Stimulated activated CD8-positive, alpha-beta memory T cell treated with anti-CD3 and anti-CD28 coated beads, Interleukin-4, amount 100 ng/mL, for 4 hours (primary cell): ENCODE measurements around the gene HSP90AA1.
"Not testable (repeated sequence)": the region's sequence is repeated elsewhere in the genome, so short reads cannot be mapped to it uniquely, and the experiment has no call there.

ENCODE experiments used
- DNase-seq, 2 donors: peaks; one replicate each; pipeline ENCODE4 v3.0.0-alpha.2; 2020; ENCODE audit warnings: low read depth in 2 of 2, low spot score in 1 of 2

Gene HSP90AA1

DNA sequence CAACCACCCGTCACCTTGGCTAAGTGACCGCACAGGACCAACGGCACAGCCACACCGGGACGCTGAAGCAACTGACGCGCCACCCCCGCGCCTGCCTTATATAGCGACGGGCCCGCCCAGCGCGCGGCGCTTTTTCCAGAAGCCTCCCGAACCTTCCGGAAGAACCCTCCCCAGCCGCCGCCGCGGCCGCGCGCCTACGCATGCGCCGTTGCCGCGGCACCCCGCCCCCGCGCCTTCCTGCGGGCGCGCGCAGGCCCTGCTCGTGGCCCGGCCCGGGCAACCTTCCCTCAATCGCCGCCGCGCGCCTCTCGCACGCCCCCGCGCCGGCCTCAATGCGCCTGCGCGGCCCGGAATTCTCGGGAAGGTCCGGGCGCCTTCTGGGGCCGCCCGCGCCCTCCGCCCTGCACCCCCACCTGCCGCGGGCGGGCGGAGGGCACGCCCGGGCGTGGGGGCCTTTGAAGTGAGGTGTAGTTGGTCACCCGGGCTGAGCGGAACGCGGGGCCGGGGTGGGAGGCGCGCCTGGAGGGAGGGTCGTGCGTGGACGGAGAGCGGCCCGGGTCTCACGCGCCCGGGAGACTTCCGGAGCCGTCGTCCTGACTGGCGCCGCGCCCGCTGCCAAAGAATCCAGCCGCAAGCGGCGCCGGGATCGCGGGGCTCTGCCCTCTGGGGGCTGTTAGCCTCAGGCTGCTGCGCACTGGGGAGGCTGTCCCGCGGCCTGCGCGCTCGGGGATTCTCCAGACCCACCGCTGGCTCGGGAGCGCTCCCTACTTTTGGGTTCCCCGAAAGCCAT lies at the start of gene HSP90AA1:
HSP90AA1 (minus strand) TSS at position 73 of the 790 bp plus-strand sequence. CDS start 666 bp downstream, outside the sequence.
- DNase-seq, result peak; percentile 92 to 94

DNA sequence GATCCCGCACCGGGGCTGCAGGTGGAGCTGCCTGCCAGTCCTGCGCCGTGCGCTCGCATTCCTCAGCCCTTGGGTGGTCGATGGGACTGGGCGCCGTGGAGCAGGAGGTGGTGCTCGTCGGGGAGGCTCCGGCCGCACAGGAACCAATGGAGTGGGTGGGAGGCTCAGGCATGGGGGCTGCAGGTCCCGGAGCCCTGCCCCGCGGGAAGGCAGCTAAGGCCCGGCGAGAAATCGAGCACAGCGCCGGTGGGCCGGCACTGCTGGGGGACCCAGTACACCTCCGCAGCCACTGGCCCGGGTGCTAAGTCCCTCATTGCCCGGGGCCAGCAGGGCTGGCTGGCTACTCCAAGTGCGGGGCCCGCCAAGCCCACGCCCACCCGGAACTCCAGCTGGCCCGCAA lies 48.6 kb upstream of the HSP90AA1 start:
- not testable (repeated sequence) for DNase-seq

DNA sequence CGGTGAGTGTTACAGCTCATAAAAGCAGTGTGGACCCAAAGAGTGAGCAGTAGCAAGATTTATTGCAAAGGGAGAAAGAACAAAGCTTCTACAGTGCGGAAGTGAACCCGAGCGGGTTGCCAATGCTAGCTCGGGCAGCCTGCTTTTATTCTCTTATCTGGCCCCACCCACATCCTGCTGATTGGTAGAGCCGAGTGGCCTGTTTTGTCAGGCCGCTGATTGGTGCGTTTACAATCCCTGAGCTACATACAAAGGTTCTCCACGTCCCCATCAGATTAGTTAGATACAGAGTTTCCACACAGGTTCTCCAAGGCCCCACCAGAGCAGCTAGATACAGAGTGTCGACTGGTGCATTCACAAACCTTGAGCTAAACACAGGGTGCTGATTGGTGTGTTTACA lies 47.9 kb upstream of the HSP90AA1 start:
- DNase-seq, result not testable (repeated sequence)

DNA sequence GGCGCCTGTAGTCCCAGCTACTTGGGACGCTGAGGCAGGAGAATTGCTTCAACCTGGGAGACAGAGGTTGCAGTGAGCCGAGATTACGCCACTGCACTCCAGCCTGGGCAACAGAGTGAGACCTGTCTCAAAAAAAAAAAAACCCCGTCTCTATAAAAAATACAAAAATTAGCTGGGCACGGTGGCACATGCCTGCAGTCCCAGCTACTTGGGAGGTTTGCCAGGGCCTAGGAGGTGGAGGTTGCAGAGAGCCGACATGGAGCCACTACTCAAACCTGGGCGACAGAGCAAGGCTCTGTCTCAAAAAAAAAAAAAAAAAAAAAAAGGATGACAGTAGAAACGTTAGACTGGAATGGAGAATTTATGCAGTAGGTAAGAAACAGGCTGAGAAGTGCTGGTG lies 47.2 kb upstream of the HSP90AA1 start:
- not testable (repeated sequence) for DNase-seq

DNA sequence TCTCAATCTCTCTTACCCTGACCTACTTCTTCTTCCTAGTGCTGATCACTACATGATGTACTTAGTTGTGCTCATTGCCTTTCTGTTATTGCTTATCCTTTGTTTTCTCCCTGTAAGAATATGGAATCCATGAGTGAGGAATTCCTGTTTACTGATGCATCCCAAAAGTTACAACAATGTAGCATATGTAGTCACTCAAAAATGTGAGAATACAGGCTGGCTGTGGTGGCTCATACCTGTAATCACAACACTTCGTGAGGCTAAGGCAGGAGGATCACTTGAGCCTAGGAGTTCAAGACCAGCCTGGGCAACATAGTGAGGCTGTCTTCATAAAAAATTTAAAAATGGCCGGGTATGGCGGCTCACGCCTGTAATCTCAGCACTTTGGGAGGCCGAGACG lies 44.9 kb upstream of the HSP90AA1 start:
- no peak for DNase-seq

DNA sequence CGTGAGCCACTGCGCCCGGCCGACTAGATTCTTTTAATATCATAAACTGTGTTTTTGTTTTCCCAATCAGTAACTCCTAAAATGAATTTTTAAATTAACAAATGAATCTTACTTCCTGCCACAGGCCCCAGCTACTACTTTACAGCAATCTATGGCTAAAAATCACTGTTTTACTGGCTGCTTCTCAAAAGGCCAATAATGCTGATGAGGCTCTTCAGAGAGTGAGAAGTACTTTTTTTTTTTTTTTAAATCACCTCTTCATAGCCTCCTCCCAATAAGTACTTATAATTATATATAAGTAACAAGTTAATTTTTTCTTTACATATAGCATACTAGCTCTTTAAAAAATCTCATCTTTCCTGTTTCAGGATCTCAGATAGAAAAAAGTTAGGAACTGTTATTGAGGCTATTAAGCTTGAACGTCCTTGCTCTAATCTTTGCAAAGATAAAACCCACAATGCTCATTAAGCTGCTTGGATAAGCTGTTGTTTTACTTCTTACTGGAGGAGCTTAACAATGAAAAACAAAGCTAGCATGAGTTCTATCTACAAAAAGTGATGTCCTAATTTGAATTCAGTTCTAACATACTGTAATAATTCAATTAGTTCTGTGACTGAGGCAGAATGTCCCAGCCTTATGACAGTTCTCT lies 40.1 kb upstream of the HSP90AA1 start:
- DNase-seq, result no peak

DNA sequence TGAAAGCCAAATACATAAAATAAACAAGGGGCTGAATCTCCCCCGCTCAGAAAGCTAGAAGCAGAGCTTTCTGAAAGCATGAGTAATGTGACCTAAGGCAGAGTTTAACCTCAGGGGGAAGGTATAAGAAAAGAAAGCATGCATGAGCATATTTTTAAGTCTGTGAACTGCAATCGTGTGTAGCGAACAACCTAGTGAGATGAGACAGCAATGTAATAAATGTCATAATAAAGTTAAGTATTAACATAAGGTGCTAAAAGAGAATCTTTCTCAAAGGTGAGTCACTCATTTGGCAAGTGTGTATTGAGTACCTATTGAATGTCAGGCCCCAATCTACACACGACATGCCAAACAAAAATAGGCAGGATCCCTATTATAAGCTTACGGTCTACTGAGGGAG lies 38.7 kb upstream of the HSP90AA1 start:
- DNase-seq, result no peak

DNA sequence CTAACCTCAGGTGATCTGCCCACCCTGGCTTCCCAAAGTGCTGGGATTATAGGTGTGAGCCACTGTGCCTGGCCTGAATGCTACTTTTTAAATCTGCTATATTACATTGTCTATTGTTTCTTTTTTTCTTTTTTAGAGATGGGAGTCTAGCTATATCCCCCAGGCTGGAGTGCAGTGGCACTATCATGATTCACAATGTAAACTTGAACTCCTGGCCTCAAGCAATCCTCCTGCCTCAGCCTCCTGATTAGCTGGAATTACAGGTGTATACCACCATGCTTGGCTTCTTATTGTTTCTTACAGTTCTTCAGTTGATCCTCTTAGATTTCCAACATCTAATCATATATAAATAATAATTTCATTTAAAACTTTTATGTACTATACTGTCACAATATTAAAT lies 37.6 kb upstream of the HSP90AA1 start:
- DNase-seq, result no peak

DNA sequence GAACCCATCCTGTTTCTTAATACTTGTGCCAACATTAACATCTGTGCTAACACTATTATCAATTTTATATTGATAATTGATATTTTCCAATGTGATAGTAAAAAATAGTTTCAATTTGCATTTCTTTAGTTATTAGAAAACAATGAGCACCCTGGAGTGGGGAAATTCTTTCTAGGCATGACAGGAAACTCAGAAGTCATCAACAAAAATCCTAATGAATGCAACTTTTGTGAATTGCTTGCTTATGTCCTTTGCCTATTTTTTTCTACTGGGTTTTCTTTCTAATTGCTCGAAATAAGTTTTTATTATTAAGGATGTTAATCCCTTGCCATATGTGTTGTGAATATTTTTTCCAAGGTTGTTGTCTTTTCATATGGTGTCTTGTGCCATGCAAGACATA lies 34.7 kb upstream of the HSP90AA1 start:
- no peak for DNase-seq

DNA sequence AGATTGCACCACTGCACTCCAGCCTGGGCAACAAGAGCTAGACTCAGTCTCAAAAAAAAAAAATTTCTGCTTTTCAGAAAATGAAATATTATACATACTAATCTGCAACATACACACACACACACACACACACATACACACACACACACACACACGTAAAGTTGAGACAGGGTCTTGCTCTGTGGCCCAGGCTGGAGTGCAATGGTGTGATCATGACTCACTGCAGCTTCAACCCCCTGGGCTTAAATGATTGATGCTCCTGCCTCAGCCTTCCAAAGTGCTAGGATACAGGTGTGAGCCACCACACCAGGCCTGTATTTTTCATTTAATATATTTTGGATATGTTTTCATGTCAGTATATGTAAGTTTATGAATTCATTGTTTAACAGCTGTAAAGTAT lies 34.0 kb upstream of the HSP90AA1 start:
- no peak for DNase-seq

DNA sequence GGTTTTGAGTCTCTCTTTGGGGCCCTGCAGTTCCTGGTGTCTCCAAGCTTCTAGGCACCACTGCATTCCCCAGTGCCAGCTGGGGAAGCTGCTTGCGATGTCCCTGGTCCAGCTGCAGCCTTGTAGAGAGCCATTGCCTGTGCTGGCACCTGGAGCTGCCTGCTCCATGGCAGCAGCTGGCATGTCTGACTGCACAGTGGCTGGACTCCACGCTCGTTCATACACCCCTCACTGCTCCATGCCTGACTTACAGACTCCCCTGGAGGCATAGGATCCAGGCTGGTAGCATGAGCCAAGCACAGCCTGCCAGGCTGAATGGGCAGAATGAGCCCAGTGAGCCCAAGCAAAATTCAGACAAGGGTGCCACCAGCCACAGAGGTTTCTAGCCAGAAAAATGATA lies 31.0 kb upstream of the HSP90AA1 start:
- DNase-seq, result no peak

DNA sequence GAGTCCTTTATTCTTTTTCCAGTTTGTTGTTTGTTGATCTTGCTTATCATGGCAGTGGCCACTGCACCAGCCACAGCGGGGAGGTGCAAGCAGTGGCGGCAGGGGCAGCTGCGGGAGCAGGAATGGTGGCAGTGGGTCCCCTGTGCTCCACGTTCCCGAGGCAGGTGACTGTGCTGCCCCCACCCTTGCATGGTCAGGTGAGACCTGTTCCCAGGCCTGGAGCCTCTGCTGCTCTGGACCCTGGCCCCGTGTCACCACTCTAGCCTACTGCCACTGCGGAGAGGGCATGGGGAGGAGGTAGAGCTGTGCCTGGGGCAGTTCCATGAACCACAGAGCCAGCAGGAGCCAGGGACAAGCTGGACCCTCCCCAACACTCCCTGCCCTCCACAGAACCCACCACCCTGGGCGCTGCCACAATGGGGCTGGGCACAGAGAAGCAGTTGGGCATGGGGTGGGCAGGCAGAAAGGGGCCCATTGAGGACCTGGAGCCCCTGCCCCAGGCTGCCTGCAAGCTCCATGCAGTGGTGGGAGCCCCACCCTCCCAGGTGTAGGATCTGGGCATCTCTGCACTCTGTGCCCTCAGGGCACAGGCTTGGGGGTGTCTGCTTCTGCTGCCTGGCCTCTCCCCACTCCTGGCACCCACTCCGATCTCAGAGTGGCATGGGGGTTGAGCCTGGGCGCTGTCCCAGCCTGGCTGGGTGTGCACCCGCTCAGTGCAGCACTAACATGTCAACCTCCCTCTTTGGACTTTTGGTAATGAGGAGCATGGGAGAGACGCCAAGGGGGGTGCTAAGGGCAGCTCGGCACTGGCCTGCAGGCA lies 29.7 kb upstream of the HSP90AA1 start:
- DNase-seq, result no peak

DNA sequence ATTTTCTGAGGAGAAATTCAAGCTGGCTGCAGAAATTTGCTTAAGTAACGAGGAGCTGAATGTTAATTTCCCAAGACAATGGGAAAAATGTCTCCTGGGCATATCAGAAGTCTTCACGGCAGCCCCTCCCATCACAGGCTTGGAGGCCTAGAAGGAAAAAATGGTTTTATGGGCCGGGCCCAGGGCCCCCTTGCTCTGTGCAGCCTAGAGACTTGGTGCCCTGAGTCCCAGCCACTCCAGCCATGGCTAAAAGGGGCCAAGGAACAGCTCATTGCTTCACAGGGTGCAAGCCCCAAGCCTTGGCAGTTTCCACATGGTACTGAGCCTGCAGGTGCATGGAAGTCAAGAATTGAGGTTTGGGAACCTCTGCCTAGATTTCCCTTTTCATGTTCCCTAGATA lies 24.3 kb upstream of the HSP90AA1 start:
- DNase-seq, result no peak

DNA sequence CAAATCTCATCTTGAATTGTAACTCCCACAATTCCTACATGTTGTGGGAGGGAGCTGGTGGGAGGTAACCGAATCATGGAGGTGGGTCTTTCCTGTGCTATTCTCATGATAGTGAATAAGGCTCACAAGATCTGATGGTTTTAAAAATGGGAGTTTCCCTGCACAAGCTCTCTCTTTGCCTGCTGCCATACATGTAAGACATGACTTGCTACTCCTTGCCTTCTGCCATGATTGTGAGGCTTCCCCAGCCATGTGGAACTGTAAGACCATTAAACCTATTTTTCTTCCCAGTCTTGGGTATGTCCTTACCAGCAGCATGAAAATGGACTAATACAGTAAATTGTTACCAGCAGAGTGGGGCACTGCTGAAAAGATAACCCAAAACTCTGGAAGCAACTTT lies 22.5 kb upstream of the HSP90AA1 start:
- not testable (repeated sequence) for DNase-seq

DNA sequence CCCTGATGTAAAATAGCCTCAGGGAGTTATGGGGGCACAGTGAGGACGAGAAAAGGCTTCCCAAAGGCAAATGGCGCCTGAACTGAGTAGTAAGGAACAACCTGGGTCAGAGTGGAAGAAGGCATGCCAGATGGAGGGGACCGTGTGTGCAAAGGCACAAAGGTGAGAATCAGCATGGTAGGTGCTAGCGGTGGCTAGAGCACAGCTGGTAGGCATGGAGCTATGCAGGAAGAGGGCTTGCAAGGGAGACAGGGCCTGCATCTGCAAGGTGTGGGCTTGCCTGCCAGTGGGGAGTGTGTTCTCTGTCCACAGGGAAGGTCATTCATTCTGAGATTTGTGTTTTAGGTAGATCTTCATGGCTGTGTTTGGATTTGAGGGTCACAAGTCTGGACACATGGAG lies 18.5 kb upstream of the HSP90AA1 start:
- DNase-seq, result no peak

DNA sequence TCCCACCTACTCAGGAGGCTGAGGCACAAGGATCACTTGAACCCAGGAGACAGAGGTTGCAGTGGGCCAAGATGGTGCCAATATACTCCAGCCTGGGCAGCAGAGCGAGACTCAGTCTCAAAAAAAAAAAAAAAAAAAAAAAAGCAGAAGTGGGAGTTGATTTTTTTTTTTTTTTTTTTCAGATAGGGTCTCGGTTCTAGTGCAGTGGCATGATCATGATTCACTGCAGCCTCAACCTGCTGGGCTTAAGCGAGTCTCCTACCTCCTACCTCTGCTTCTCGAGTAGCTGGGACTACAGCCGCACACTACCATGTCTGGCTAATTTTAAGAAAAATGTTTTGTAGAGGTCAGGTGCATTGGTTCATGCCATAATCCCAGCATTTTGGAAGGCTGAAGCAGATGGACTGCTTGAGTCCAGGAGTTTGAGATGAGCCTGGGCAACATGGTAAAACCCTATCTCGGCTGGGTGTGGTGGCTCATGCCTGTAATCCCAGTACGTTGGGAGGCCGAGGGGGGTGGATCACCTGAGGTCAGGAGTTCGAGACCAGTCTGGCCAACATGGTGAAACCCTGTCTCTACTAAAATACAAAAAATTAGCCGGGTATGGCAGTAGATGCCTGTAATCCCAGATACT lies 16.3 kb upstream of the HSP90AA1 start:
- DNase-seq, result no peak

DNA sequence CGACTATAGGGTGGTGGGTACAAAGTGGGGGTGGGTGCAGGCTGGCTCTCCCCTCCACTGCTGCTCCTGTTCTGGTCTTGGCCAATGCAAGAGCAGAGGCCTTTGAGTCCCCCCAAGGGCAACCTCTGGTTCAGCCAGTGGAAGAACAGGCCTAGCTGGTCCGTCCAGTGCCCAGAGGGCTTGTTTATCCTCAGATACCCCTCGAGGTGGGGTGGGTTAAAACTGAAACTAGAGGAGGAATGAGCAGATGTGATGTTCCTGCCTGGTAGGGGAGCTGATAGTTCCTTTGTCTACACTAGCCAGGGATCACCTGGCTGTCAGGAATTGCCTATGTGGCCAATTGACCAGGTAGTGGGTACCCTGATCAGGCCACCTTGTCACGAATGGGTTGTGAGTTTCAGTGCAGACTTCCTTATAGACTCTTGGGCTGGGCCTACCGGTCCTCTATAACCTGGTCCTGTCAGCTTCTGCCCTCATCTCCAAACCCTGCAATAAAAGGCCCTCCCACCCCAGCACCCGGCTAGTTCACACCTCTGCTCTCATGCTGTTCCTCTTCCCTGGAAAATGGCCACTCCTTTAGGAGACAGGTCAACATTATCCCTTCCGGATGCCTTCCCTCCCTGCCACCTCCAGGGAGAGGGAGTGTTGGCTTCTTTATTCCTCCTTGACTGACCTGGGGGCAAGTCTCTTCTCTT lies 10.7 kb upstream of the HSP90AA1 start:
- no peak for DNase-seq

DNA sequence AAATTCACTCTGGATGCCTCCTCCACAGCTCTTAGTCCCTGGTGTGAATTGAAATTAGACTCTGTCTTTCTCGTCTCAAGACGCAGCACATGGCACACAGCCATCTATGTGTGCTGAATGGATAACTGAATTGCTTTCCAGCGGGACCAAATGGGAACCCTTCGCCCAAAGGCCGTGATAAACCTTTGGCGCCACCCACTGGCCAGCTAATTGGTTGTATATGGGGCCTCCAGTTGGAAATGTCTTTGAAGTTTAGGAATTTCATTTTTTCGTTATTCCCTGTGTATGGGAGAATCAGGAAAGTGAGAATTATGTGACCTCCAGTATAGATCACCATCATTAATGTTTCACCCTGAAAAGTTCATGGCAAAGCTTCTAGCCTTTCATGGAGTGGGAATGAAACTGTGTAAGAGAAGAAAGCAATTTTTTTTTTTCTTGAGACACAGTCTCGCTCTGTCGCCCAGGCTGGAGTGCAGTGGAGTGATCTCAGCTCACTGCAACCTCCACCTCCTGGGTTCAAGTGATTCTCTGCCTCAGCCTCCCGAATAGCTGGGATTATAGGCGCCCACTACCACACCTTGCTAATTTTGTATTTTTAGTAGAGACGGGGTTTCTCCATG lies 9.8 kb upstream of the HSP90AA1 start:
- peak; percentile 41 to 56 for DNase-seq

DNA sequence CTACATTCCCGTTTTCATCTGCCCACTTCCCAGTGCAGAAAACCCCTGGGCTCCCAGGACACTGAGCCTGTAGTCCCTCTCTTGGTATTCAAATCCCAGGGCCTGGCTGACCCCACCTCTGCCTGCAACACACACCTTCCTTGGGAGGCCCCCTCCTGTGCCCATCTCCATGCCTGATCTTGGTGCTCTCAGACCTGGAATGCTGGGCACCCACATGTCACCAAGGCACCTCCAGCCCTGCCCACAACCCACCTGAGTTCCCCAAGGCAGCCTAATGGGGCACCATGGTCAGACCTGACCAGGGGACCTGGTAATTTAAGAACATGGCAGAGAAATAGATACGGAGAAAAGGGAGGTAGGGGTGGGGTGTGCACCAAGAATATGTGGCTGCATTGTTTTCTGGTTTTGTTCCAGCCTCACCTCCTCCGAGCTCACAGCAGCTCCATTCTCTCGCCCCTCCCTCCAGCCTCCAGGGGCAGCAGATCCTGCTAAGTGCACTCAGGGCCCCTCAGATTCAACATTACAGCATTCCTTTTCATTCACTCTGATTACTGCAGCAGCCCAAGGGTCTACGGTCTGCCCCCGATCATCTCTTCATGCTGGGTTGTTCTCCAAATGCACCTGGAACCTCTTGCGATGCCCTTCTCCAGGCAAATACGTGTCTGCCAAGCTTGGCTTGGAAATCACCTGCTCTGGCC lies 9.2 kb upstream of the HSP90AA1 start:
- no peak for DNase-seq
